ENCODE measurements around the gene ARMH1.

The ARMH1 gene

GRCh38 chr1:44718091-44718490 is 43.6 kb downstream of the ARMH1 start:
- Histone ChIP-seq H3K9ac (ENCODE audit: low read length) (0 out of 2 replicates have a peak overlapping the region, but pooled peaks have one; percentile 18), H3K27ac (ENCODE audit: low read length) (no peak overlapping the region; the same call in 1 of the 2 replicates), H3K4me1 (ENCODE audit: low read length) (peaks cover 36% of the 10 kb centered on the region), H2AFZ (ENCODE audit: low read length) (no peak overlapping the region), H3K9me3 (replicated peaks; ENCODE audit: insufficient read depth, low read length) (no peaks in the 10 kb centered on the region), H3K36me3 (replicated peaks; ENCODE audit: insufficient read depth, low read length) (no peaks in the 10 kb centered on the region), H4K20me1 (ENCODE audit: insufficient read depth, low read length) (no peaks in the 10 kb centered on the region), H3K4me2 (ENCODE audit: low read depth, low read length) (peak overlapping the region; percentile 43), H3K4me3 (ENCODE audit: low read length) (no peak overlapping the region), H3K9me2 (replicated peaks; ENCODE audit: insufficient read depth, low read length) (no peaks in the 10 kb centered on the region), H3K79me2 (ENCODE audit: low read length) (no peaks in the 10 kb centered on the region), H3F3A (ENCODE audit: insufficient read depth, low read length) (peaks cover 38% of the 10 kb centered on the region), H3K27me3 (replicated peaks; ENCODE audit: insufficient read depth, low read length) (no peaks in the 10 kb centered on the region)
- TF ChIP-seq, protein P1, sequence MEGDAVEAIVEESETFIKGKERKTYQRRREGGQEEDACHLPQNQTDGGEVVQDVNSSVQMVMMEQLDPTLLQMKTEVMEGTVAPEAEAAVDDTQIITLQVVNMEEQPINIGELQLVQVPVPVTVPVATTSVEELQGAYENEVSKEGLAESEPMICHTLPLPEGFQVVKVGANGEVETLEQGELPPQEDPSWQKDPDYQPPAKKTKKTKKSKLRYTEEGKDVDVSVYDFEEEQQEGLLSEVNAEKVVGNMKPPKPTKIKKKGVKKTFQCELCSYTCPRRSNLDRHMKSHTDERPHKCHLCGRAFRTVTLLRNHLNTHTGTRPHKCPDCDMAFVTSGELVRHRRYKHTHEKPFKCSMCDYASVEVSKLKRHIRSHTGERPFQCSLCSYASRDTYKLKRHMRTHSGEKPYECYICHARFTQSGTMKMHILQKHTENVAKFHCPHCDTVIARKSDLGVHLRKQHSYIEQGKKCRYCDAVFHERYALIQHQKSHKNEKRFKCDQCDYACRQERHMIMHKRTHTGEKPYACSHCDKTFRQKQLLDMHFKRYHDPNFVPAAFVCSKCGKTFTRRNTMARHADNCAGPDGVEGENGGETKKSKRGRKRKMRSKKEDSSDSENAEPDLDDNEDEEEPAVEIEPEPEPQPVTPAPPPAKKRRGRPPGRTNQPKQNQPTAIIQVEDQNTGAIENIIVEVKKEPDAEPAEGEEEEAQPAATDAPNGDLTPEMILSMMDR (IDR thresholded peaks at IDR 0.05; ENCODE audit: low read length), result no peak
- TF ChIP-seq EZH2phosphoT487 (IDR thresholded peaks at IDR 0.05; ENCODE audit: low read length), result no peak
- no peak for DNase-seq

DNA sequence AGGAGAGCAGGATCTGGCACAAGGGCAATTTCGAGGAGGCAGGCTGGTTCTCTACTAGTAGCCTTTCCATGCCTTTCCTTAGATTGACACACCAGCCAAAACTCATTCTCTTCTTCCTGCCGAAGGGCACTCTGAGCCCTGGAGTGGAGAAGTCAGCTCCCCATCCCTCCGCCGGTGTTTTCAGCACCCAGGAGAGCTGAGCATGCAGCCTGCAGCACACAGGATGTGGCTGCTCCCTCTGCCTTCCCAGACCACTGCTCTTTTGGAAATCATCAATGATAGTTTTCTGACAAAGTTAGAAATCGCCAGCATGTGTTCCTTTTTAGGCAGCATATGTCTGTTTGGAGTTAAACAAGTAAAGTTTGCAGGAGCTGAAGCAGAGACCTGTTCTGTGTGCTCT is 44.8 kb downstream of the ARMH1 start:
- DNase-seq, result no peak
- no peaks in the 10 kb centered on the region for H3K9me3 ChIP-seq (replicated peaks; ENCODE audit: insufficient read depth, low read length)
- H3K27ac ChIP-seq (ENCODE audit: low read length), result no peak overlapping the region
- H3K79me2 ChIP-seq (ENCODE audit: low read length), result no peaks in the 10 kb centered on the region
- H3K27me3 ChIP-seq (replicated peaks; ENCODE audit: insufficient read depth, low read length), result no peaks in the 10 kb centered on the region
- H2AFZ ChIP-seq (ENCODE audit: low read length), result no peak overlapping the region
- TF ChIP-seq EZH2phosphoT487 (IDR thresholded peaks at IDR 0.05; ENCODE audit: low read length) (no peak), EZH2 (optimal IDR thresholded peaks at IDR 0.05; ENCODE audit: low read depth, low read length) (no peak)
- TF ChIP-seq, protein P1 (IDR thresholded peaks at IDR 0.05; ENCODE audit: low read length), result no peak
- H3K36me3 ChIP-seq (replicated peaks; ENCODE audit: insufficient read depth, low read length), result no peaks in the 10 kb centered on the region
- H4K20me1 ChIP-seq (ENCODE audit: insufficient read depth, low read length), result no peaks in the 10 kb centered on the region
- no peaks in the 10 kb centered on the region for H3K9me2 ChIP-seq (replicated peaks; ENCODE audit: insufficient read depth, low read length)
- no peak overlapping the region for H3K4me3 ChIP-seq (ENCODE audit: low read length)
- no peak overlapping the region for H3K9ac ChIP-seq (ENCODE audit: low read length)
- H3K4me2 ChIP-seq (ENCODE audit: low read depth, low read length), result no peak overlapping the region
- H3K4me1 ChIP-seq (ENCODE audit: low read length), result peaks cover 36% of the 10 kb centered on the region
- H3F3A ChIP-seq (ENCODE audit: insufficient read depth, low read length), result peaks cover 38% of the 10 kb centered on the region

GRCh38 chr1:44720281-44720680 is 45.8 kb downstream of the ARMH1 start:
- Histone ChIP-seq H3K27me3 (replicated peaks; ENCODE audit: insufficient read depth, low read length) (no peaks in the 10 kb centered on the region), H3K9me3 (replicated peaks; ENCODE audit: insufficient read depth, low read length) (no peaks in the 10 kb centered on the region), H3F3A (ENCODE audit: insufficient read depth, low read length) (peaks cover 38% of the 10 kb centered on the region), H3K4me1 (ENCODE audit: low read length) (peaks cover 27% of the 10 kb centered on the region), H4K20me1 (ENCODE audit: insufficient read depth, low read length) (no peaks in the 10 kb centered on the region), H3K4me2 (ENCODE audit: low read depth, low read length) (peak overlapping the region; percentile 20; the same call in 1 of the 2 replicates), H3K9ac (ENCODE audit: low read length) (no peak overlapping the region), H3K36me3 (replicated peaks; ENCODE audit: insufficient read depth, low read length) (no peaks in the 10 kb centered on the region), H3K27ac (ENCODE audit: low read length) (no peak overlapping the region; the same call in 1 of the 2 replicates), H3K79me2 (ENCODE audit: low read length) (no peaks in the 10 kb centered on the region), H2AFZ (ENCODE audit: low read length) (no peak overlapping the region), H3K9me2 (replicated peaks; ENCODE audit: insufficient read depth, low read length) (no peaks in the 10 kb centered on the region), H3K4me3 (ENCODE audit: low read length) (no peak overlapping the region)
- DNase-seq, result no peak
- TF ChIP-seq EZH2 (optimal IDR thresholded peaks at IDR 0.05; ENCODE audit: low read depth, low read length), result no peak
- no peak for TF ChIP-seq EZH2phosphoT487 (IDR thresholded peaks at IDR 0.05; ENCODE audit: low read length)
- TF ChIP-seq, protein P1 (IDR thresholded peaks at IDR 0.05; ENCODE audit: low read length), result no peak
